OCI-LY7 (cell line): Measurements from ENCODE around the gene DENND4B. TPM values are rescaled to one million over a fixed set of nuclear protein-coding genes. Genes with fewer than 3 reads are reported as not detected.

Experiments used
- BruUV-seq: library from RNA; stranded (reverse); fragments of 400-500 nt; replicated peaks from 2 replicates; lab custom pipeline; 2021; lab: Mats Ljungman, UMichigan
- CTCF ChIA-PET: fragments of 300-600 bp; sonication (Branson Sonifier 250); formaldehyde crosslinking; loops from one replicate; lab custom pipeline; 2022; ENCODE audit warnings: antibody characterized with exemption; ENCODE audit not compliant: unreplicated experiment; lab: Charles Lee
- POLR2A ChIA-PET: fragments of 300-600 bp; sonication (Branson Sonifier 250); formaldehyde crosslinking; loops from one replicate; lab custom pipeline; 2022; ENCODE audit warnings: antibody characterized with exemption; lab: Charles Lee
- DNase-seq: peaks from one replicate; pipeline ENCODE4 v3.0.0-alpha.2; 2015; ENCODE audit warnings: low spot score
- H2AFZ ChIP-seq: fragments of 200-600 bp; sonication (generic), shearing (Covaris generic); 2 replicates; pipeline ENCODE4 v1.6.1; 2014; ENCODE audit warnings: mild to moderate bottlenecking, antibody characterized with exemption, low read length, moderate library complexity
- H3K27ac ChIP-seq: fragments of 200-600 bp; sonication (generic); 2 replicates; pipeline ENCODE4 v1.5.1; 2014; ENCODE audit warnings: mixed run types, low read depth, mild to moderate bottlenecking, moderate library complexity, low read length, inconsistent platforms; ENCODE audit not compliant: poor library complexity, severe bottlenecking
- H3K36me3 ChIP-seq: fragments of 200-600 bp; sonication (generic); 2 replicates; pipeline ENCODE4 v1.6.1; 2014; ENCODE audit warnings: mild to moderate bottlenecking, antibody characterized with exemption, low read length, moderate library complexity, mixed read lengths; ENCODE audit not compliant: insufficient read depth
- H3K4me1 ChIP-seq: fragments of 200-600 bp; sonication (generic); 2 replicates; pipeline ENCODE4 v1.5.1; 2014; ENCODE audit warnings: mild to moderate bottlenecking, low read length; ENCODE audit not compliant: insufficient read depth, poor library complexity, severe bottlenecking
- H3K4me2 ChIP-seq: fragments of 200-600 bp; sonication (generic); 2 replicates; pipeline ENCODE4 v1.6.1; 2014; ENCODE audit warnings: mild to moderate bottlenecking, low read length
- H3K4me3 ChIP-seq: fragments of 200-600 bp; sonication (generic); 2 replicates; pipeline ENCODE4 v1.5.1; 2014; ENCODE audit warnings: mild to moderate bottlenecking, low read depth, low read length; ENCODE audit not compliant: poor library complexity, severe bottlenecking
- H3K79me2 ChIP-seq: fragments of 200-600 bp; sonication (generic); 2 replicates; pipeline ENCODE4 v1.6.1; 2016; ENCODE audit warnings: low read depth, mild to moderate bottlenecking, low read length, moderate library complexity, mixed read lengths; ENCODE audit not compliant: insufficient read depth
- H3K9me2 ChIP-seq: fragments of 200-600 bp; sonication (generic); 2 replicates; pipeline ENCODE4 v1.6.1; 2016; ENCODE audit warnings: mild to moderate bottlenecking, low read length, mixed read lengths; ENCODE audit not compliant: insufficient read depth
- H3K9me3 ChIP-seq: fragments of 200-600 bp; sonication (generic); 2 replicates; pipeline ENCODE4 v1.6.1; 2014; ENCODE audit warnings: mild to moderate bottlenecking, mixed run types, low read length, mixed read lengths
- H4K20me1 ChIP-seq: fragments of 200-600 bp; sonication (generic); 2 replicates; pipeline ENCODE4 v1.6.1; 2014; ENCODE audit warnings: mild to moderate bottlenecking, antibody characterized with exemption, low read length, moderate library complexity, mixed read lengths; ENCODE audit not compliant: insufficient read depth
- CTCF ChIP-seq: fragments of 200-600 bp; sonication (generic); conservative IDR thresholded peaks from 2 replicates; pipeline ENCODE4 v1.5.1; 2014; ENCODE audit warnings: mild to moderate bottlenecking, antibody characterized with exemption, low read length, moderate library complexity, mixed read lengths
- EZH2phosphoT487 ChIP-seq: fragments of 200-600 bp; sonication (generic); IDR thresholded peaks from 2 replicates; pipeline ENCODE4 v1.6.1; 2018; ENCODE audit warnings: low read depth, borderline replicate concordance, mild to moderate bottlenecking, mixed run types, antibody characterized with exemption, low read length, moderate library complexity, mixed read lengths
- intact Hi-C: fragments of 100-400 bp; cut with micrococcal nuclease; formaldehyde crosslinking; loops from one replicate; pipeline ENCODE4 v1.10.0; 2022; ENCODE audit not compliant: unreplicated experiment
- total RNA-seq, 2 experiments: library from RNA; depleted of rRNA in 1 of 2; stranded (reverse); fragments of >200 nt in 1 of 2; shearing (Covaris generic) in 1 of 2; gene quantifications; 2 replicates each; pipeline ENCODE4 v1.2.3, GENCODE V29; 2014 to 2022

The DENND4B gene
- total RNA-seq, 2 experiments from 2014 or later: 50.5 to 164 TPM

- TF ChIP-seq EZH2phosphoT487: no peak
- no peak for TF ChIP-seq CTCF
- H3K9me3 ChIP-seq: no peaks in the 10 kb centered on the region
- peaks cover 69% of the 10 kb centered on the region for H3K36me3 ChIP-seq
- DNase-seq: no peak
- H3K4me3 ChIP-seq: no peak overlapping the region
- no peaks in the 10 kb centered on the region for H3K9me2 ChIP-seq
- no peak overlapping the region for H3K4me2 ChIP-seq
- ChIA-PET CTCF (no interaction called here), POLR2A (no interaction called here)
- H4K20me1 ChIP-seq: no peaks in the 10 kb centered on the region
- BruUV-seq: no TSS peak
- no peak overlapping the region for H3K27ac ChIP-seq
- peaks cover 20% of the 10 kb centered on the region for H3K79me2 ChIP-seq
- no peak overlapping the region for H2AFZ ChIP-seq
- peaks cover 20% of the 10 kb centered on the region for H3K4me1 ChIP-seq
- intact Hi-C loops: no loop called here
These were observed 4.4 kb downstream of the DENND4B start for GRCh38 chr1:153941826-153942725.

GRCh38 chr1:153940756-153941155, 5.8 kb downstream of the DENND4B start:
- CTCF ChIA-PET: no interaction called here
- H3K36me3 ChIP-seq: peaks cover 77% of the 10 kb centered on the region

More at GRCh38 chr1:153940756-153941155, 5.8 kb downstream of the DENND4B start:
- DNase-seq: no peak
- POLR2A ChIA-PET: interaction anchor here (1.4 to 1.7 kb wide), 2 partner anchors 16 to 103 kb away, joined by 3 to 4 read pairs; no protein-coding TSS in a partner anchor
- no peak overlapping the region for H3K4me2 ChIP-seq
- no peak overlapping the region for H3K27ac ChIP-seq
- H3K4me1 ChIP-seq: peaks cover 14% of the 10 kb centered on the region
- no peaks in the 10 kb centered on the region for H3K9me2 ChIP-seq
- no peaks in the 10 kb centered on the region for H4K20me1 ChIP-seq
- no peak overlapping the region for H3K4me3 ChIP-seq
- no peak overlapping the region for H2AFZ ChIP-seq
- intact Hi-C loops: no loop called here
- H3K79me2 ChIP-seq: peaks cover 20% of the 10 kb centered on the region
- TF ChIP-seq EZH2phosphoT487 (no peak), CTCF (no peak)
- BruUV-seq: no TSS peak
- no peaks in the 10 kb centered on the region for H3K9me3 ChIP-seq
